BJ (cell line): ENCODE results near the gene SARDH. TPM values are rescaled to one million over a fixed set of nuclear protein-coding genes. Genes with fewer than 3 reads are reported as not detected.
A peak's percentile ranks its signal among the peaks of the same experiment; 100 is the strongest.

Source experiments
- CTCF ChIA-PET: fragments of 350-600 bp; formaldehyde crosslinking; extraction: SDS; loops from one replicate; lab custom pipeline; 2021; ENCODE audit warnings: antibody characterized with exemption, inconsistent platforms; lab: Yijun Ruan, JAX
- POLR2A ChIA-PET: fragments of 300-600 bp; sonication (Branson Sonifier 250); formaldehyde crosslinking; extraction: SDS; loops from one replicate; lab custom pipeline; 2021; ENCODE audit warnings: antibody characterized with exemption; lab: Charles Lee
- DNase-seq: peaks from one replicate; pipeline ENCODE4 v3.0.0-alpha.2; 2011; ENCODE audit warnings: low read depth
- H3K27me3 ChIP-seq: 2 replicates; pipeline ENCODE4 v1.6.0; 2011; ENCODE audit warnings: low read length; ENCODE audit not compliant: control insufficient read depth, insufficient read depth
- H3K36me3 ChIP-seq: 2 replicates; pipeline ENCODE4 v1.5.1; 2011; ENCODE audit warnings: low read length; ENCODE audit not compliant: control insufficient read depth, insufficient read depth
- H3K4me3 ChIP-seq: 2 replicates; pipeline ENCODE4 v1.5.1; 2011; ENCODE audit warnings: low read depth, mild to moderate bottlenecking, control low read depth, low read length
- polyA plus RNA-seq: library from polyadenylated mRNA; depleted of rRNA; stranded (reverse); fragments of >200 nt; gene quantifications from 2 replicates; pipeline ENCODE4 v1.2.3, GENCODE V29; 2011
- TF ChIP-seq, protein P1 (sequence below): IDR thresholded peaks from 2 replicates; pipeline ENCODE4 v1.5.1; 2011; ENCODE audit warnings: low read depth, mild to moderate bottlenecking, control low read depth, inconsistent platforms, low read length, moderate library complexity; ENCODE audit not compliant: insufficient read depth

SARDH gene
- polyA plus RNA-seq, 1 experiment, result 0.53 TPM

DNA sequence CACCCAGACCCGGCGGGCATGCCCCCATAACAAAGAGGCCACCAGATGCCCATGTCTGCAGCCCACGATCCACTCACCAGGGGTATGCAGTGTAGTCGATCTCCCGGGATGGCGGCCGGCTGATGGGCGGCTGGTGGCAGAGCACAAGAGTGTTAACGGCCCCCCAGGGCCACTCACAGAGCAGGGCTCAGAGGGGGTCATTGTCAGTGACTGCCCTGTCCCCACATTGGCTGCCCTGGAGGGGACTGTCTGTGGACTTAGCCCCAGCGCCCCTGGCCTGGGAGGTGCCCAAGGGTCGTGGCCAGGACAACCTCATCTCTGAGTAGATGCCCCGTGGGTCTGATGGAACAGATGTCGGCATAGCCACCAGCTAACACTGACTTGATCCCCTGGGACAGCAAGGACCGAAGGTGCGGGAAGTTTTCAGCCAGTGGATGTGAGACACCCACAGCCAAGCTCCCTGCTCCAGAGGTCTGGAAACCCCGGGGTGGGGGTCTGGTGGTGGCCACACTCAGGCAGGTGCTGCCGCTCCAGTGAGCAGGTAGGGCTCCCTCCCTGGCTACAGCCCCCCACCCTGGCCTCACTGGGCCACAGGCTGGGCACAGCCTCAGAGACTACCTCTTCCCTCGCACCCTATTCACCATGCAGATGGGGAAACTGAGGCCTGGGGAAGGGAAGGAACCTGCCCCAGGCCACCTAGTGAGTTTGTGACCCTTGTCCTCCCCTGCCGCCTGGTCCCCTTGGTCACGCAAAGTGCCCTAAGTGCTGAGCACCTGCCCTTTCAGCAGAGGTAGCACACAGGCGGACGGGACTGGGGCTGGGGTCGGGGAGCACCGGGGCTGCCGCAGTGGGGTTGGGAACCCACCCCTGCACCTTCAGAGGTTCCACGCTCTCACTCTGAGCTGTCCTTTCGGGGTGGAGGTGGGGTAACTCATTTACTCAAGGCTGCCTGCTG lies 38.1 kb upstream of the SARDH start:
- Histone ChIP-seq H3K4me3 (no peak overlapping the region), H3K27me3 (no peaks in the 10 kb centered on the region), H3K36me3 (peaks cover 25% of the 10 kb centered on the region)
- CTCF ChIA-PET, result interaction anchor here (4.1 kb wide), 1 partner anchor 218 kb away, joined by 21 read pairs; no protein-coding TSS in a partner anchor
- POLR2A ChIA-PET, result no interaction called here
- no peak for DNase-seq
- TF ChIP-seq, protein P1, sequence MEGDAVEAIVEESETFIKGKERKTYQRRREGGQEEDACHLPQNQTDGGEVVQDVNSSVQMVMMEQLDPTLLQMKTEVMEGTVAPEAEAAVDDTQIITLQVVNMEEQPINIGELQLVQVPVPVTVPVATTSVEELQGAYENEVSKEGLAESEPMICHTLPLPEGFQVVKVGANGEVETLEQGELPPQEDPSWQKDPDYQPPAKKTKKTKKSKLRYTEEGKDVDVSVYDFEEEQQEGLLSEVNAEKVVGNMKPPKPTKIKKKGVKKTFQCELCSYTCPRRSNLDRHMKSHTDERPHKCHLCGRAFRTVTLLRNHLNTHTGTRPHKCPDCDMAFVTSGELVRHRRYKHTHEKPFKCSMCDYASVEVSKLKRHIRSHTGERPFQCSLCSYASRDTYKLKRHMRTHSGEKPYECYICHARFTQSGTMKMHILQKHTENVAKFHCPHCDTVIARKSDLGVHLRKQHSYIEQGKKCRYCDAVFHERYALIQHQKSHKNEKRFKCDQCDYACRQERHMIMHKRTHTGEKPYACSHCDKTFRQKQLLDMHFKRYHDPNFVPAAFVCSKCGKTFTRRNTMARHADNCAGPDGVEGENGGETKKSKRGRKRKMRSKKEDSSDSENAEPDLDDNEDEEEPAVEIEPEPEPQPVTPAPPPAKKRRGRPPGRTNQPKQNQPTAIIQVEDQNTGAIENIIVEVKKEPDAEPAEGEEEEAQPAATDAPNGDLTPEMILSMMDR, result no peak

DNA sequence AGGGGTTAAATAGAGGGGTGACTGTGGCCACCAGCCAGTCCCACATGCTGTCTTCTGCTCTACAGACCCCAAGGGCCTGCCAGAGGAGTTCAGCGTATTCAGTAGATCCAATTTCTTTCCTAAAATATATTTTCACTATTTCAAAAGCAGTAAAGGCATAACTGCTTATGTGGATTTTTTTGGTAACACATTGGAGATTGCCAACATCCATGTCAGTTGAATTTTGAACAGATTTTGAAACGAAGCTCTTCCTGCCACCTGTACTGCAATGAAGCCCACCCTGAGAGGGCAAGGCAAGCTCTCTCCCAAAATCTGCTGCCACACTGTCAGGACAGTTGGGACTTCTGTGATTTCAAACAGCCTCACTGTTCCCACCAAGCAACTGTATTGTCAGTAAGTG lies 37.1 kb upstream of the SARDH start:
- Histone ChIP-seq H3K36me3 (peaks cover 24% of the 10 kb centered on the region), H3K27me3 (no peaks in the 10 kb centered on the region), H3K4me3 (no peak overlapping the region)
- TF ChIP-seq, protein P1, result no peak
- ChIA-PET POLR2A (no interaction called here), CTCF (interaction anchor here (4.1 kb wide), 1 partner anchor 219 kb away, joined by 21 read pairs; no protein-coding TSS in a partner anchor)
- DNase-seq, result no peak

GRCh38 chr9:133774799-133775198 lies 36.6 kb upstream of the SARDH start:
- TF ChIP-seq, protein P1, result no peak
- POLR2A ChIA-PET, result no interaction called here
- peaks cover 28% of the 10 kb centered on the region for H3K36me3 ChIP-seq

DNA sequence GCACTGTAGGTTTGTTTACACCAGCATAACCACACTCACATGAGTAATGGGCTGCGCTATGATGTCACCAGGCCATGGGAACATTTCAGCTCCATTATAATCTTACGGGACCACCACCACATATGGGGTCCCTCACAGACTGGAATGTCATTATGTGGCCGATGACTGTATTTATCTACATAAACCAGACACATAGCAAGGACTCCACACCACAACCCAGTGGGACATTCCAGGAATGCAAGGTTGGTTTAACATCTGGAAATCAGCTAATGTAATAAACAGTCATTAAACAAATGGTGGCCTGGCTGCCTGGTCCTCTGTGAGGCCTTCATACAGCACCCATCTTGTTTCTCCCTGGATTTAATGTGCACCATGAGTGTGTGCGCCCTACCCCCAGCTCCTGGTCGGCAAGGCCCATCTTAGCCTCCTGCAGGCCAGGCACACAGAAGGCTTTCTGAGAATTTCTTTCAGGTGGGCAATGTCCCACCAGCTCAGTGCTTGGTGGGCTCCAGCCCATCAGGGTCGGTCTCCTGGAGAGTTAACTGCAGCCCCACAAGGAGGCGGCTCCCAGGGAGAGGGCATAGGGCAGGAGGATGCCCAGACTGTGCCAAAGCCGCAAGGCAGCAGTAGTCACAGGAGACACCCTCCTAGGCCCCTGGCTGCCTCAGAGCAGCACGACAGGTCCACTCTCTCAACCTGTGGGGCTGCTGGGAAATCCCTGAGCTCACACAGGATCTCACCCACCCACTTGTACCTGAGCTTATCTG lies 35.9 kb upstream of the SARDH start:
- ChIA-PET CTCF (interaction anchor here (0.6 to 4.1 kb wide), 6 partner anchors 8 to 335 kb away, joined by 3 to 21 read pairs (median 6); no protein-coding TSS in a partner anchor), POLR2A (no interaction called here)
- TF ChIP-seq, protein P1, result no peak
- Histone ChIP-seq H3K4me3 (no peak overlapping the region), H3K36me3 (peaks cover 30% of the 10 kb centered on the region), H3K27me3 (no peaks in the 10 kb centered on the region)
- DNase-seq, result peak; percentile 34

More at GRCh38 chr9:133774799-133775198, 36.6 kb upstream of the SARDH start:
- no peak overlapping the region for H3K4me3 ChIP-seq
- CTCF ChIA-PET, result interaction anchor here (1.6 to 4.1 kb wide), 2 partner anchors 32 to 220 kb away, joined by 8 to 21 read pairs; no protein-coding TSS in a partner anchor
- no peak for DNase-seq
- H3K27me3 ChIP-seq, result no peaks in the 10 kb centered on the region
